CD1c-positive myeloid dendritic cell (primary cell): ENCODE measurements around the gene ZC3H6.
"Not testable (repeated sequence)": the region's sequence is repeated elsewhere in the genome, so short reads cannot be mapped to it uniquely, and the experiment has no call there.

ENCODE experiments used
- DNase-seq: peaks from one replicate; pipeline ENCODE4 v3.0.0-alpha.2; 2016; ENCODE audit errors: extremely low spot score

Gene ZC3H6

DNA sequence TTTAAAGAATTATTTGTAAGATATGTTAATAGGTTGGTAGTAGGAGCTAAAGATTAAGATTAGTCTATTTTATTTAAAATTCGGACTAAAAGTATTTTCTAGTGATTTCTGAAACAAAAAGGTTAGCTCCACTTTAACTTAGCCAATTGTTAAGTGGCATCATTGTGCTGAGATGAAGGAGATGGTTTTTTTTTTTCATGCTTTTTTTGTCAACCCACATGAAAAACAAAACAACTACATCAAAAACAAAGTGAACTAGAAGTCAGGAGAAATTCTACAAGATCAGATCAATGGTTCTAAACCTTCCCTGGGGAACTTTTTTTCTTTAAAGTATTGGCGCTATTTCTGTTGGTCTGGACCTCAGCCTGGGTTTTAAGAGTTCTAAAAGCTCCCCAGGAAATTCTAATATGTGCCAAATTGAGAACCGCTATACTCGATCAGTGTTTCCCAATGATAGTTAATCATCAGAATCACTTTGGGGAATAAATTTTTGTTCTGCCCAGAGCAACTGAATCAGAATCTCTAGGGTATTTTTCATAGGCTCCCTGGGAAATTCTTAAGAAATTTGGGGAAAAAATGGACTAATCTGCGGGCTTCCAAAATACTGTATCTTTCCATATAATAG lies 2.3 kb downstream of the ZC3H6 start:
- no peak for DNase-seq

DNA sequence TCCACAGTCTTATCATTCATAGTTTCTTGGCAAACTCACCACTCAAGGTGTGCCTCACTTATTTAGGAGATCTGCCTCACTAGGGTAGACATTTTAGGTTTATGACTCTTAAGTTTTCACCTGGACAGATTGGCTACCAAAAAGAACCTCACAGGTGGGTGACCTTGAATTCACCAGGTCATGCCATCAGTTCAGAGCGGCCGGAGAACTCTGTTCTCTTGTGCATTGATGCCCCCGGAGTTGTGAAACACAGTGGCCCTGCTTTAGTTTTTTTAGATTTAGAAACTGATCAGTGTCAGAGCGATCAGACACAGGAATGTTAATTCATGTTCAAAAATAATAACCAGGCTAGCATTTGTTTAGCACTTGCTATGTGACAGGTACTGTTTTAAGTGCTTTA lies 6.7 kb downstream of the ZC3H6 start:
- not testable (repeated sequence) for DNase-seq

GRCh38 chr2:112283535-112283934 lies 8.1 kb downstream of the ZC3H6 start:
- DNase-seq, result not testable (repeated sequence)

GRCh38 chr2:112290088-112290487 lies 14.7 kb downstream of the ZC3H6 start:
- DNase-seq, result no peak

DNA sequence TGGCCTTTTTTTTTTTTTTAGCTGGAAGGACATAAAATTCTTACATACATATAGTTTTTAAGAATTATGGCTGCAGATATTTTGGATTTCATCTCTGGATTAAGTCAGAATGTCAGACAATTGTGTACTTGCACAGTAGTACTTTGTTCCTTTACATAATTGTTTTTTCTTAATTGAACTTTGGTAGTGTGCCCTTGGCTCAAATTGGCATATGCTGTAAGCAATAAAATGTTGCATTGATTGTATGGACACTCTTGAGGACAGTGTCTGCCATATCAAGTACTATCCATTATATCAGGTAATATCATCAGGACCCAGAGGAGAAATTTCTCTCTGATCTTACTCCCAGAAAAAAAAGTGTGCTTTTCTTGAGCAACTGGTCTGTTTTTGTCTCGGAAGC lies 15.3 kb downstream of the ZC3H6 start:
- DNase-seq, result no peak

DNA sequence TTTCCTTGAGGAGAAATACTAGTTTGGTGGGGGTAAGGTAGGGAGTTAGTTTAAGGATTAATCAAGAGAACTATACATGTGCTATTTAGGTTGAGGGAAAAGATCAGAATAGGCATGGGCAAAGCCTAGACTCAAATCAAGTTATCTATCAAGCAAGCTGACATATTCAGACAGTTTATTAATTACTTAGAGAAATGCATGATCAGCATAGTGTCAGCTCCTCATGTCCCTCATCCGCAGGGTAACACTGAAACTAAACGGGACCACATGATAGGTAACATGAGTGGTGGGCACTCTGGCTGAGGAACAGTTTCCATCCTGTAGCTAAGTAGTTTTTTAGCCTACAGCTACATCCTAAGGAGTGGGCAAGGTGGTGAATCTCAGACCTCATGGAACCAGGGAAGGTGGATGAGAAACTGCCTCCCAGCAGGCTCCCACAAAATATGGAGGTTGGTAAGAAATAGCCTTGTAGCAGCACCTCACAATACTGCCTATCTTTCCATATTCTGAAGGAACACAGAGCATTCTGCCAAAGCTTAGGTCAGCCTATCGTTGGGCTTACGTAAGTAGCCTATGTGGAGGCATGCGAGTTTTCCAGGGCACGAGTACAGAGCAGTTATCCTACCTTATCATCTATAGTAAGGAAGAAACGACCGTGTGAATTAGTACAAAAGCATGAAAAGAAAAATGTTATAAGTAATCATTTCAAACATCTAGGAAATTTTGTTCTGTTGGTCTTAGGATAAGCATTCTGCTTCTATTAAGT lies 18.4 kb downstream of the ZC3H6 start:
- DNase-seq, result no peak

DNA sequence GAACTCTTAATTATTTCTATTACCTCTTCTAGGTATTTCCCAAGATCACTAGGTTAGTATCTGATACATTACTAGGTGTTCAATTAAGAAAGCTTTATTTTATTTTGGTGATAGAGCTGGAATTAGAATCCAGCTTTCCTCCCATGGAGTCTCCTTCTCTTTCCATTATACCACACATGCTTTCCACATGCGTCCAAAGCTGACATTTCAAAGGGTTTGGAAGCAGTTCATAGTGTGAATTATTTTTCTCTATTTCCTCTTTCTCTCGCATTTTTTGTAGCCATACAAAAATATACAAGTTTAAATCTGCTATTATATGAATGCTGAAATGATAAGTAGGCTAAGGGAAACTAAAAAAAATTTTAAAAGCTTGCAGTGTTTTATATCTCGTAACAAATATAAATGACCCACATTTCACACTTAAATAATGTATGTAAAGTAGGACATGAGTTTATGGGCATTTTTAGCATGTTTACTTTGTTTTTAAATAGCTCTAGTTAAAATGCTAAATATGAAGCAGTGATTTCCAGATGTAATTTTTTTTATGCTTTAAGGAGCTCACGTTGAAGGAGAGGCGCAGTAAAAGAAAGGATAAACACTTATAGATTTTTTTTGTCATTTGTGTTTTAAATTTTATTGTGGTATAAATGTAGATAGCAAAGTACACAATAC lies 20.1 kb downstream of the ZC3H6 start:
- no peak for DNase-seq

DNA sequence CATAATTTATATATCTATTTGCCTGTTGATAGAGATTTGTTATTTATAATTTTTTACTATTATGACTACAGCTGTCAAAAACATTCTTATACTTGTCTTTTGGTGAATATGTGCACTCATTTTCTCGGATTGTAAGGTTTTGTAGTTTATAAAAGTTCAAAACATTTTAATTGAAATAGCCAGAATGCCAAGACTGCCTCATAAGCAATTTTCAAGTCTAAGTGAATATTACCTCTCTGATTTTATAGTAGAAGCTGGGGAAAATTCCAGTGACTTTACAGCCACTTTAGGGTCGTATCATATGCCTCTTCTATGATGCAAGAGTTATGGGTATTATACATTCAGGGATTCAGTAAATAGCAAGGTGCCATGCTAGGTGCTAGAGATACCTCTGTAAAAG lies 21.0 kb downstream of the ZC3H6 start:
- no peak for DNase-seq

- DNase-seq, result no peak
Measured at GRCh38 chr2:112301171-112301584, 25.8 kb downstream of the ZC3H6 start.

GRCh38 chr2:112301973-112302372 lies 26.6 kb downstream of the ZC3H6 start:
- DNase-seq, result no peak

- no peak for DNase-seq
Measured at GRCh38 chr2:112304298-112304941, 29.0 kb downstream of the ZC3H6 start.

DNA sequence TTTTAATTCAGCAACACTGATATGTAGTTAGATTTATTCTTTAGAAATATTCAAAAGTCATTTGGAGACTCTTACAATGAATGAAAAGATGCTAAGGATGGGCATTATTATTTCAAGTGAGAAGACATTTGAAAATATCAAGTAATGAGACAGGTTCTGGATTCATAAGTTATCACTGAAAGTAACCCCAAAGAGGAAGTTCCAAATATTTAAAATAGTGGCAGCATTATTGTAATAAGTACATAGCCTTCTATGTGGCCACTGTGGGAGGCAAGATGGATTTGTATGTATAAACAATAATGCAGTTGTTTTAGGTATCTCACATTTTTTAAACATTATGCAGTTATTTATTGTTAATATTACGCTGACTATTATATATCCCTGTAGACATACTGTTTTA lies 29.7 kb downstream of the ZC3H6 start:
- DNase-seq, result no peak

- DNase-seq, result no peak
Measured at GRCh38 chr2:112310906-112311305, 35.5 kb downstream of the ZC3H6 start.

DNA sequence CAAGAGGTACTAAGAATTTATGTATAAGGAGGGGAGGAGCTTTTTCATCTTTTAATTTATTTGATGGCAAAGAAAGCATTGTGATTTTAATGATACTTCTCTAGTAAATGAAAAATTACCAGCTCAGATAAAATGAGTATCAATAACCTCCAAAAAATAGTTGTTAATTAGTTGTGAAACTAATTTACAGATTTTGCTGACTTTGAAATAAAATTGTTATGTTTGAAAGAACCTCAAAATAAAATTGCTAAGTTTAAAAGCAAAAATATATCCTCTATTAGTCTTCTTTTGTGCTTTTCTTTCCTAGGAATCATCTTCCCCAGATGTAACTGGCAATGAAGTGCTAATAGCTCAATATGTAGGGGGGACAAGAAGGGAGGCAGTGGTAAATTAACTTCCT lies 36.5 kb downstream of the ZC3H6 start:
- no peak for DNase-seq

DNA sequence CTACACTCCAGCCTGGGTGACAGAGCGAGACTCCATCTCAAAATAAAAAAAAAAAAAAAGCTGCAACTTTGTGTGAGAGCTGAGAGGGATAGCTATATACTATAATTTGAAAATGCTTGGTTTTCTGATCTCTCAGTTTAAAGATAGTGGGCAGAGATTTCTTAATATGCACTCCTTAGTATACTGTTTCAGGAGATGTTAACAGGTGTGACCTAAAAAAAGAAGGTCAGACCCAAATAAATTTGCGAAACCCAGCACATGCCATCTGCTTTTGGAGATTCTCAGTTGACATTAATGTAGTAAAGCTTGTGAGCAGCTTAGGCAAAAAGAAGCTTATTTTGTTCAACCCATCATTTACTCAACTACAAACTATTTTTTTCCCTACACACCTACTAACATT lies 37.4 kb downstream of the ZC3H6 start:
- DNase-seq, result no peak

GRCh38 chr2:112314856-112315255 lies 39.5 kb downstream of the ZC3H6 start:
- no peak for DNase-seq

DNA sequence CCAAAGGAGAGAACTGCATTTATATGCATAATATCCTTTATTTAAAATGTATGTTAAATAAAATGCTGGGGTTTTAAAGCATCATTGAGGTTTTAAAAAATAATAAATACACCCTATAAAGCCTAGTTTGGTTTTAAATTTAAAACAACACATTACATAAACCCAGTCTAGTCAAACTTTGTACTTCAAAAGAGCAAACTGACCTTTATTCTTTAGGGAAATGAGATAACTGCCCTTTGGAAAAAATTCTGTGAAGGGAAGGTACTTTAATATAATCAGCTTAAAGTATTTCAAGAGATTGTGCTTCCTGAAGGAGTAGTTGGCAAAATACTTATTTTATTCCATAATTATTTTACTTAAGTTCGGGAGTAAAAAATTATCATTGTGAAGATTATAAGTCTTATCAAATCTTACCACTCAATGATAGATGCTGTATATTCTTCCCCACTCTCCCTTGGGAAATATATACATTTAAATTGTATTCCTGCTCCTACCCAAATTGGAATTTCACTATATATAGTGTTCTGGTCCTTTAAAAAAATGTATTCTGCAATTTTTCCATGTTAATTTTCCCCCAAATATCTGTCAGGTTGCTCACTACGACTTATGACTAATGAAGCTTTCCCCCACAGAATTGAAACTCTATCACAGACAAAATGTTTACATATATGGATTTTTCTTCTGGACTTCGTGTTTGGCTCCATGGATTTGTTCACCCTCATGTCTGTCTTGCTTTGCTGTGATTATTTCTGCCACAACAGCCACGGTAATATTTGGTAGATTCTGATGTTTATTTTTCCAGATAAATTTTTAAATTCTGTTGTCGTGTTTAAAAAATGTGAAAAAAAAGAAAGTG lies 42.1 kb downstream of the ZC3H6 start:
- no peak for DNase-seq

DNA sequence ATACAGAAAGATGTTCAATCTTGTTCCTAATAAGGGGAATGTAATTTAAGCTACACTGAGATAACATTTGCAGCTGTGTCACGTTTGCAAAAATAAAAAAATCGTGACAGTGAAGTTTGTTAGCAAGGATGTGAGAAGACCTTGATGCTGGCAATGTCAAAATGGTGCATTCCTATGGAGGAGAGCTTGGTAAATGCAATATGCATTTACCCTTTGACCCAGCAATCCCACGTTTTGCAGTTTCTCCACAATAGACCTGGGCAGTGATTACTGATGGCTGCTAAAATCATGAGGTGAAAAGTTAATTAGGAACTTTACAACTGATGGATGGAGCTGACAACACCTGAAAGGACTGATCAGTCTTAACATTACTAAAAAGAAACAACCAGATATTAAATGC lies 43.1 kb downstream of the ZC3H6 start:
- DNase-seq, result no peak

- DNase-seq, result no peak
Measured at GRCh38 chr2:112321375-112322320, 46.3 kb downstream of the ZC3H6 start.

DNA sequence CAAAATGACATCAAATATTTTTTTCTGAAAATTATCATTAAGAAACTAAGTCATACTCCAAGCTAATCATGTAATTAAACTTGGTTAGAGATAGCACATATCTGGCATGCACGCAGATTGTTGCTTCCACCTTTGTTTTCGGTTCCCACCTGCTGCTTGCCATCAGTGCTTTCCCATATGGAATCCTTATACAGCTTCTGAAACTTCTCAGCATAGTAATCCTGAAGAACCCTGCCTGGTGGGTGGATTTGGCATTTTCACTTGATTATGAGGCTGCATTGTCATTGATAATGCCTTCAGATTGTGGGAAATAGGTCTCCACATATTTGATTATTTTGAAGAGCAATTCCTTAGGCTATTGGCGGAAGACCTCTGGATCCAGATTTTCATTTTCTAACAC lies 47.5 kb downstream of the ZC3H6 start:
- DNase-seq, result no peak
